ENCODE results near the gene CYFIP1. TPM values are rescaled to one million over a fixed set of nuclear protein-coding genes. Genes with fewer than 3 reads are reported as not detected.

Gene CYFIP1
- total and polyA plus RNA-seq, 10 donors, result 11.5 to 139 (median 84.9) TPM

- H3K27ac ChIP-seq, result no peak overlapping the region
- WGBS, 5 donors, result 82 to 94% (median 89%) methylated on average over 11 of the region's 11 CpGs
- TF ChIP-seq POLR2AphosphoS5 (IDR thresholded peaks at IDR 0.05), result no peak
- TF ChIP-seq CTCF (IDR thresholded peaks at IDR 0.05 in 8 of 11, conservative IDR thresholded peaks at IDR 0.05 in 3 of 11), result no peak
- TF ChIP-seq POLR2A (IDR thresholded peaks at IDR 0.05), result no peak
- H3K36me3 ChIP-seq, result peaks cover 0 to 100% (median 48%) of the 10 kb centered on the region in 6 donors
- DNase-seq, result peak; percentile 55
- no peak overlapping the region for H3K4me3 ChIP-seq
- no peaks in the 10 kb centered on the region for H3K9me3 ChIP-seq
- H3K4me1 ChIP-seq, result no peaks in the 10 kb centered on the region
- intact Hi-C loops (cut with DNase I; ENCODE audit: low total_unique reads), result no loop called here
- no peaks in the 10 kb centered on the region for H3K27me3 ChIP-seq (replicated peaks in 1 of 7)
These were observed 75.4 kb downstream of the CYFIP1 start for GRCh38 chr15:22904736-22905135.

DNA sequence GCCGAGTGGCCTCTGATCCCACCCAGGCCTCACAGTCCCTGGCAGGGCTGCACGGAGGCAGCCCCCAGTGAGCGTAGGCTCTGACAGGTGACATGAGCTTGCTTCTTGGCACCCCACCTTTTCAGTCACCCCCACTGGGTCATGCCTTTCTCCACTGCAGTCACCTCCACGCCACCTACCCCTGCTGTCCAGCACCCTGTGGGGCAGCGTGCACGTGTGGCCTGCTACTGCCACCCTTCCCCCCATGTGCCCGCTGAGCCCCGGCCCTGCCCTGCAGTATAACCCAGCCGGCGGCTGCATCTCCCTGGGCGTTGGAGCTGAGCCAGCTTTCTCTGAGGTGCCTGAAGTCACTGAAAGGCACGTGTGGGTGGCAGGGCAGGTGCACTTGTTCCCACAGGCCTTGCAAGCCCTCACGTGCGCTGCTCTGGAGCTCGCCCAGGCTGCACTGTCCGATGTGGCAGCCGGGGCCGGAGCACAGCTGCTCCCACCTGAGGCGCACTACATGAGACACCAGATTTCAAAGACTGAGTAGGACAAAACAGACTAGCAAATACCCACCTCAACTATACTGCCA, 76.1 kb downstream of the CYFIP1 start:
- no peaks in the 10 kb centered on the region for H3K27me3 ChIP-seq (replicated peaks in 1 of 7)
- H3K36me3 ChIP-seq, result peaks cover 0 to 100% (median 47%) of the 10 kb centered on the region in 6 donors
- H3K4me3 ChIP-seq, result no peak overlapping the region
- 87 to 93% (median 90%) methylated on average over 17 to 19 of the region's 19 CpGs for WGBS, 5 donors
- no peaks in the 10 kb centered on the region for H3K9me3 ChIP-seq
- H3K4me1 ChIP-seq, result no peaks in the 10 kb centered on the region
- no peak for TF ChIP-seq POLR2AphosphoS5 (IDR thresholded peaks at IDR 0.05)
- no peak for TF ChIP-seq CTCF (IDR thresholded peaks at IDR 0.05 in 8 of 11, conservative IDR thresholded peaks at IDR 0.05 in 3 of 11)
- no peak for TF ChIP-seq POLR2A (IDR thresholded peaks at IDR 0.05)
- DNase-seq, result peak; percentile 55
- intact Hi-C loops (cut with DNase I; ENCODE audit: low total_unique reads), result no loop called here
- H3K27ac ChIP-seq, result no peak overlapping the region

- H3K4me1 ChIP-seq, result no peaks in the 10 kb centered on the region
- intact Hi-C loops (cut with DNase I; ENCODE audit: low total_unique reads), result no loop called here
- DNase-seq, result peak; percentile 61
- H3K36me3 ChIP-seq, result peaks cover 0 to 100% (median 46%) of the 10 kb centered on the region in 6 donors
- H3K4me3 ChIP-seq, result no peak overlapping the region
- H3K9me3 ChIP-seq, result no peaks in the 10 kb centered on the region
- 90 to 93% (median 92%) methylated on average over 7 to 18 of the region's 18 CpGs for WGBS, 5 donors
- no peaks in the 10 kb centered on the region for H3K27me3 ChIP-seq (replicated peaks in 1 of 7)
- TF ChIP-seq CTCF (IDR thresholded peaks at IDR 0.05 in 8 of 11, conservative IDR thresholded peaks at IDR 0.05 in 3 of 11) (no peak), POLR2AphosphoS5 (IDR thresholded peaks at IDR 0.05) (no peak), POLR2A (IDR thresholded peaks at IDR 0.05) (no peak)
- H3K27ac ChIP-seq, result no peak overlapping the region
These were observed 76.7 kb downstream of the CYFIP1 start for GRCh38 chr15:22903427-22903826.

GRCh38 chr15:22902981-22903380, 77.2 kb downstream of the CYFIP1 start:
- TF ChIP-seq CTCF (IDR thresholded peaks at IDR 0.05 in 8 of 11, conservative IDR thresholded peaks at IDR 0.05 in 3 of 11) (no peak), POLR2AphosphoS5 (IDR thresholded peaks at IDR 0.05) (no peak), POLR2A (IDR thresholded peaks at IDR 0.05) (no peak)

More at GRCh38 chr15:22902981-22903380, 77.2 kb downstream of the CYFIP1 start:
- intact Hi-C loops (cut with DNase I; ENCODE audit: low total_unique reads), result no loop called here
- H3K4me3 ChIP-seq, result no peak overlapping the region
- no peaks in the 10 kb centered on the region for H3K9me3 ChIP-seq
- DNase-seq, result no peak
- 87 to 98% (median 93%) methylated on average over 9 to 11 of the region's 11 CpGs for WGBS, 5 donors
- H3K27ac ChIP-seq, result no peak overlapping the region
- H3K4me1 ChIP-seq, result no peaks in the 10 kb centered on the region
- H3K36me3 ChIP-seq, result peaks cover 0 to 100% (median 44%) of the 10 kb centered on the region in 6 donors
- H3K27me3 ChIP-seq (replicated peaks in 1 of 7), result no peaks in the 10 kb centered on the region

Data from spleen (tissue), 11 donors.